ENCODE results near the gene TNFSF8. TPM values are rescaled to one million over a fixed set of nuclear protein-coding genes. Genes with fewer than 3 reads are reported as not detected.
A peak's percentile ranks its signal among the peaks of the same experiment; 100 is the strongest.

TNFSF8 gene
- total RNA-seq, 1 donor from 2014 or later = 3.1 TPM

- intact Hi-C loops (cut with DNase I) = no loop called here
- no peak for ATAC-seq
- no peak for DNase-seq (ENCODE audit: low spot score)
Measured at GRCh38 chr9:114888607-114889006, 41.8 kb downstream of the TNFSF8 start.

GRCh38 chr9:114887963-114888362 lies 42.4 kb downstream of the TNFSF8 start:
- no peak for DNase-seq (ENCODE audit: low spot score)
- no peak for ATAC-seq
- intact Hi-C loops (cut with DNase I) = no loop called here

GRCh38 chr9:114884787-114885452 lies 45.5 kb downstream of the TNFSF8 start:
- intact Hi-C loops (cut with DNase I) = no loop called here
- ATAC-seq (no peak), DNase-seq (ENCODE audit: low spot score) (no peak)

GRCh38 chr9:114883709-114884108 lies 46.7 kb downstream of the TNFSF8 start:
- intact Hi-C loops (cut with DNase I) = no loop called here
- ATAC-seq (no peak), DNase-seq (ENCODE audit: low spot score) (no peak)

GRCh38 chr9:114880291-114880745 lies 50.1 kb downstream of the TNFSF8 start:
- intact Hi-C loops (cut with DNase I) = no loop called here
- DNase-seq (ENCODE audit: low spot score) (no peak), ATAC-seq (no peak)

- intact Hi-C loops (cut with DNase I) = no loop called here
- no peak for ATAC-seq
- no peak for DNase-seq (ENCODE audit: low spot score)
Measured at GRCh38 chr9:114878879-114879564, 51.4 kb downstream of the TNFSF8 start.

- ATAC-seq = no peak
- no peak for DNase-seq (ENCODE audit: low spot score)
- intact Hi-C loops (cut with DNase I) = loop anchor here (10.0 kb wide), 1 partner anchor 1355 kb away; no protein-coding TSS in a partner anchor
Measured at GRCh38 chr9:114869845-114870244, 60.5 kb downstream of the TNFSF8 start.

GRCh38 chr9:114869378-114869777 lies 61.0 kb downstream of the TNFSF8 start:
- intact Hi-C loops (cut with DNase I) = loop anchor here (10.0 kb wide), 1 partner anchor 1355 kb away; no protein-coding TSS in a partner anchor
- DNase-seq (ENCODE audit: low spot score) (no peak), ATAC-seq (no peak)

- ATAC-seq (no peak), DNase-seq (ENCODE audit: low spot score) (no peak)
- intact Hi-C loops (cut with DNase I) = loop anchor here (10.0 kb wide), 1 partner anchor 1353 kb away; no protein-coding TSS in a partner anchor
Measured at GRCh38 chr9:114867327-114867726, 63.1 kb downstream of the TNFSF8 start.

GRCh38 chr9:114864471-114864870 lies 65.9 kb downstream of the TNFSF8 start:
- ATAC-seq (no peak), DNase-seq (ENCODE audit: low spot score) (no peak)
- intact Hi-C loops (cut with DNase I) = loop anchor here (10.0 kb wide), 1 partner anchor 1350 kb away; no protein-coding TSS in a partner anchor

GRCh38 chr9:114861922-114862605 lies 68.3 kb downstream of the TNFSF8 start:
- DNase-seq (ENCODE audit: low spot score) (no peak), ATAC-seq (peak; percentile 60)
- intact Hi-C loops (cut with DNase I) = loop anchor here (10.0 kb wide), 1 partner anchor 1347 kb away; no protein-coding TSS in a partner anchor

GRCh38 chr9:114861273-114861672 lies 69.1 kb downstream of the TNFSF8 start:
- intact Hi-C loops (cut with DNase I) = loop anchor here (10.0 kb wide), 1 partner anchor 1346 kb away; no protein-coding TSS in a partner anchor
- DNase-seq (ENCODE audit: low spot score) = no peak
- ATAC-seq = peak; percentile 64

GRCh38 chr9:114860187-114860586 lies 70.2 kb downstream of the TNFSF8 start:
- ATAC-seq = no peak
- intact Hi-C loops (cut with DNase I) = loop anchor here (10.0 kb wide), 1 partner anchor 1345 kb away; no protein-coding TSS in a partner anchor
- DNase-seq (ENCODE audit: low spot score) = no peak

- no peak for ATAC-seq
- intact Hi-C loops (cut with DNase I) = no loop called here
Measured at GRCh38 chr9:114856942-114857315, 73.5 kb downstream of the TNFSF8 start.

GRCh38 chr9:114856215-114856941 lies 74.0 kb downstream of the TNFSF8 start:
- intact Hi-C loops (cut with DNase I) = no loop called here
- DNase-seq (ENCODE audit: low spot score) (peak; percentile 71), ATAC-seq (peak; percentile 78)

More at GRCh38 chr9:114856942-114857315, 73.5 kb downstream of the TNFSF8 start:
- no peak for DNase-seq (ENCODE audit: low spot score)

GRCh38 chr9:114855488-114855887 lies 74.9 kb downstream of the TNFSF8 start:
- intact Hi-C loops (cut with DNase I) = no loop called here
- ATAC-seq (no peak), DNase-seq (ENCODE audit: low spot score) (no peak)

- DNase-seq (ENCODE audit: low spot score) (no peak), ATAC-seq (no peak)
- intact Hi-C loops (cut with DNase I) = no loop called here
Measured at GRCh38 chr9:114854736-114855355, 75.5 kb downstream of the TNFSF8 start.

- DNase-seq (ENCODE audit: low spot score) (no peak), ATAC-seq (no peak)
- intact Hi-C loops (cut with DNase I) = no loop called here
Measured at GRCh38 chr9:114853071-114853855, 77.1 kb downstream of the TNFSF8 start.
